IPS-11a (cell line): ENCODE results near the gene MARCHF10.
"Not testable (repeated sequence)": the region's sequence is repeated elsewhere in the genome, so short reads cannot be mapped to it uniquely, and the experiment has no call there.

Experiments used
- H3K4me3 ChIP-seq: one replicate; pipeline ENCODE4 v1.5.1; 2013; ENCODE audit warnings: low read depth, low read length, control low read depth

The MARCHF10 gene

GRCh38 chr17:62702746-62703260 is 105.3 kb downstream of the MARCHF10 start:
- no peak overlapping the region for H3K4me3 ChIP-seq

GRCh38 chr17:62701706-62702085 is 106.4 kb downstream of the MARCHF10 start:
- H3K4me3 ChIP-seq = no peak overlapping the region

DNA sequence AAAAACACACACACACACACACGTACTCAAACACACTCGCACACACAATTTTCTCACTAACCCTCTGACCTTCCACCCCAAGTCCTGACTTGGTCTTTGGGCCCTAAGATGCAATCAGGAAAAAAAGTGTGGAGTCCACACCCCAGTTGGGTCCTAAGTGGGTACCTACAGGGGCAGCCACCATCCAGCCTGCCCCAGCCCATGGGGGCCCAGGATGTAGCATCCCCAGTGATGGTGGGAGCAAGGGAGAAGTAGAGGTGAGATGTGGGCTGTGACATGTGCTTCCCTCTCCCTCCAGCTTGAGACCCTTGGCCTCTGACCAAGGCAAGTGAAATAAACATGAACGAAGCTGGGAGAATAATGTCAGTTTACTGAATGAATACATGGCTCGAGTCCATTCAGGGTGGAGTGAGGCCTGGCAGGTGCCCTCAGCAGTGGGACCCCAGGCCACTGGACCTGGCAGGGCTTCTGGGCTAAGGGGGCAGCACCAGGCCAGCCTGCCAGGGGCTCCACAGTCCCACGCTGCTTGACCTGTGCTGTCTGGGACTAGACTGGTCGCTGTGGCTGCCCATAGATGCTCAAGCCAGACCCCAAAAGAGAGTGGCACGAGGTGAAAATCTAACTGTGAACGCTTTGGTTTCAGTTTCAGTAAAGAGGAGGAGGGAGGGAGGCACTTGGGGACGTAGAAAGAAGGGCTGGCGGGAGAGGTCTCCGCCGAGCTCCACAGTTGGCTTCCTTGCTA is 107.0 kb downstream of the MARCHF10 start:
- no peak overlapping the region for H3K4me3 ChIP-seq

GRCh38 chr17:62698459-62698858 is 109.7 kb downstream of the MARCHF10 start:
- not testable (repeated sequence) for H3K4me3 ChIP-seq

GRCh38 chr17:62696726-62697490 is 111.2 kb downstream of the MARCHF10 start:
- no peak overlapping the region for H3K4me3 ChIP-seq

- no peak overlapping the region for H3K4me3 ChIP-seq
Observed at GRCh38 chr17:62696256-62696655, 111.9 kb downstream of the MARCHF10 start.

DNA sequence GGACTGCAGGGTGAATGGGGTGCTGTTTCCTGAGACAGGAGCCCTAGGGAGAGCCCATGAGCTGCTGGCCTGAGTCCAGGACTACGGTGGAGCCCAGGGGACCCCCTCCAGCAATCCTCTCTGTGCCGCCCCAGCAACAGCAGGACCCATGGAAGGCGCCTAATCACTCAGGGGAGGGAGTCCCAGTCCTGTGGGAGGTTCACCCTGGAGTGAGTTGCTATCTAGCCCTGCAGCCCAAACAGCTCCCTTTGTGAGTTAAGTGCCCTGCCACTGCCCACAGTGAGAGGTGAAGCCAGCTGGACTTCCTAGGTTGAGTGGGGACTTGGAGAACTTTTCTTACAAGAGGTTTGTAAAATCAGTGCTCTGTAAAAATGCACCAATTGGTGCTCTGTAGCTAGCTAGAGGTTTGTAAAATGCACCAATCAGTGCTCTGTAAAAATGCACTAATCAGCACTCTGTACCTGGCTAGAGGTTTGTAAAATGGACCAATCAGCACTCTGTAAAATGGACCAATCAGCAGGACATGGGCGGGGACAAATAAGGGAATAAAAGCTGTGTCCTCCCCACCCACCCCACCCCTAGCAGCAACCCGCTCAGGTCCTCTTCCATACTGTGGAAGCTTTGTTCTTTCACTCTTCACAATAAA is 112.9 kb downstream of the MARCHF10 start:
- H3K4me3 ChIP-seq = not testable (repeated sequence)

- no peak overlapping the region for H3K4me3 ChIP-seq
Observed at GRCh38 chr17:62693616-62694409, 114.3 kb downstream of the MARCHF10 start.

DNA sequence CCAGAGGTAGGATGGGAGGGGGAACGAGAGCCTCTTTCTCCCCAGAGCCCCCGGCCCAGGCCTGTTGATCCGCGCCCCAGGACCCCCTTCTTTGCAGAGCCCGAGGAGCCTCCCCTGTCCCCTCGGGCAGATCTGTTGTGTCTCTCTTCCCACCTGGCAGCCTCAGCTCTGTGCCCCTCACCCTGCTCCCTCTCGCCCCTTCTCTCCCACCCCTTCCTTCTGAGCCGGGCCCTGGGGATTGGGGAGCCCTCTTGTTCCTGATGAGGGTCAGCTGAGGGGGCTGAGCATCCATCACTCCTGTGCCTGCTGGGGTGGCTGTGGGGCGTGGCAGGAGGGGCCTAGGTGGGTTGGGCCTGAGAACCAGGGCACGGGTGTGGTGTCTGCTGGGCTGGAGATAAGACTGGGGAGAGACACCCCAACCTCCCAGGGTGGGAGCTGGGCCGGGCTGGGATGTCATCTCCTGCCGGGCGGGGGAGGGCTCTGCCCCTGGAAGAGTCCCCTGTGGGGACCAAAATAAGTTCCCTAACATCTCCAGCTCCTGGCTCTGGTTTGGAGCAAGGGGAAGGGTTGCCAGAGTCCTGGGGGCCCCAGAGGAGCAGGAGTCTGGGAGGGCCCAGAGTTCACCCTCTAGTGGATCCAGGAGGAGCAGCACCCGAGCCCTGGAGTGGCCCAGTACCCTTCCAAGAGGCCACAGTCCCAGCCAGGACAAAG is 115.2 kb downstream of the MARCHF10 start:
- no peak overlapping the region for H3K4me3 ChIP-seq

DNA sequence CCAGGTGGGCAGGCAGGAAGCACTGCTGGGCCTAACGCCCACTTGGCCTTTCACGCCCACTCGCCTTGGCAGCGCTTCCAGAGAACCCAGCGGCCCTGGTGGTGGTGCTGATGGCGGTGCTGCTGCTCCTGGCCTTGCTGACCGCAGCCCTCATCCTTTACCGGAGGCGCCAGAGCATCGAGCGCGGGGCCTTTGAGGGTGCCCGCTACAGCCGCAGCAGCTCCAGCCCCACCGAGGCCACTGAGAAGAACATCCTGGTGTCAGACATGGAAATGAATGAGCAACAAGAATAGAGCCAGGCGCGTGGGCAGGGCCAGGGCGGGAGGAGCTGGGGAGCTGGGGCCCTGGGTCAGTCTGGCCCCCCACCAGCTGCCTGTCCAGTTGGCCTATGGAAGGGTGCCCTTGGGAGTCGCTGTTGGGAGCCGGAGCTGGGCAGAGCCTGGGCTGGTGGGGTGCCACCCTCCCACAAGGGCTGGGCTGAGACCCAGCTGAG is 115.9 kb downstream of the MARCHF10 start:
- H3K4me3 ChIP-seq = no peak overlapping the region

DNA sequence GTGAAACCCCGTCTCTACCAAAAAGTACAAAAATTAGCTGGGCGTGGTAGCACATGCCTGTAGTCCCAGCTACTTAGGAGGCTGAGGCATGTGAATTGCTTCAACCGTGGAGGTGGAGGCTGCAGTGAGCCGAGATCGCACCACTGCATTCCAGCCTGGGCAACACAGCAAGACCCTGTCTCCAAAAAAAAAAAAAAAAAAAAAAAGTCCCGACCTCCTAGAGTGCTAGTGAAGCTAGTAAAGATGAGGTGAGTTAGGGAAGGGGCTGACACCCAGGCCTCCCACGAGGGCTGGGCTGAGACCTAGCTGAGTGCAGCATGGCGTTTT is 116.6 kb downstream of the MARCHF10 start:
- H3K4me3 ChIP-seq = not testable (repeated sequence)

GRCh38 chr17:62690168-62690897 is 117.8 kb downstream of the MARCHF10 start:
- no peak overlapping the region for H3K4me3 ChIP-seq

- H3K4me3 ChIP-seq = no peak overlapping the region
Observed at GRCh38 chr17:62689441-62690167, 118.5 kb downstream of the MARCHF10 start.

GRCh38 chr17:62688398-62689160 is 119.5 kb downstream of the MARCHF10 start:
- H3K4me3 ChIP-seq = no peak overlapping the region

GRCh38 chr17:62687997-62688396 is 120.1 kb downstream of the MARCHF10 start:
- H3K4me3 ChIP-seq = no peak overlapping the region

DNA sequence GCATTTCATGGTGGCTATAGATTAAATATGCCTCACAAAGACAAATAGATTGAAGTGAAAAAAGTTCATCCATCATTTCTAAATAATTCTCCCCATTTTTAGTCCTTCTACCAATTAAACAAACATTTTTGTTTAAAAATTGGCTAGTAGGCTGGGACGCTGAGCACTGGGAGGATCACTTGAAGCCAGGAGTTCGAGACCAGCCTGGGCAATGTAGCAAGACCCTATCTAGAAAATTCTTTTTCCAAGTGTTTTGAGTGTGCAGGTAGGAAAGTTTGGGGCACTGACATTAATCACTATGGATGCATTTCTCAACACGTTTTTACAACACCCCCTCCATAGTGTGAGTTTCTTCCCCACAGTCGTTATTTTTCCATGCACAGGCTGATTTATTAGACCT is 123.9 kb downstream of the MARCHF10 start:
- H3K4me3 ChIP-seq = no peak overlapping the region

DNA sequence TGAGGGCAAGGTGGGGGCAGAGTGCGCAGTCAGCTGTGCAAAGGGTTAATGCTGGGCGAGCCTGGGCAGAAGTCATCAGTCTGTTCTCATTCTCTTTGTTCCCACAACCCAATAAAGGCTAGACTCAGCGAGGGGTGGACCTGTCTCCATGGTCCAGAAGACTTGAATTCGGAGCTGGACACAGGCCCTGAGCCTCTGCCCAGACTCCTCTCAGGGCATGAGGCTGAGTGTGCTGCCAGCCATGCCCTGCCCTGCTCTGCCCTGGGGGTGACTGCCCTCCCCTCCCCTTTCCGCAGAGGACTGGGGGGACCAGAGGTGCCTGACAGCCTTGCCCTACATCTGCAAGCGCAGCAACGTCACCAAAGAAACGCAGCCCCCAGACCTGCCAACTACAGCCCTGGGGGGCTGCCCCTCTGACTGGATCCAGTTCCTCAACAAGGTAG is 126.2 kb downstream of the MARCHF10 start:
- no peak overlapping the region for H3K4me3 ChIP-seq
